Measurements from ENCODE around the gene PALM2AKAP2.
A peak's percentile ranks its signal among the peaks of the same experiment; 100 is the strongest.

- TF ChIP-seq CTCF (IDR thresholded peaks at IDR 0.05) (no peak), POLR2AphosphoS5 (IDR thresholded peaks at IDR 0.05) (peak; percentile 66)
Measured at GRCh38 chr9:109816490-109816889, 36.5 kb downstream of the PALM2AKAP2 start.
